ENCODE measurements around the gene SLC5A10.
A peak's percentile ranks its signal among the peaks of the same experiment; 100 is the strongest.

SLC5A10 gene

DNA sequence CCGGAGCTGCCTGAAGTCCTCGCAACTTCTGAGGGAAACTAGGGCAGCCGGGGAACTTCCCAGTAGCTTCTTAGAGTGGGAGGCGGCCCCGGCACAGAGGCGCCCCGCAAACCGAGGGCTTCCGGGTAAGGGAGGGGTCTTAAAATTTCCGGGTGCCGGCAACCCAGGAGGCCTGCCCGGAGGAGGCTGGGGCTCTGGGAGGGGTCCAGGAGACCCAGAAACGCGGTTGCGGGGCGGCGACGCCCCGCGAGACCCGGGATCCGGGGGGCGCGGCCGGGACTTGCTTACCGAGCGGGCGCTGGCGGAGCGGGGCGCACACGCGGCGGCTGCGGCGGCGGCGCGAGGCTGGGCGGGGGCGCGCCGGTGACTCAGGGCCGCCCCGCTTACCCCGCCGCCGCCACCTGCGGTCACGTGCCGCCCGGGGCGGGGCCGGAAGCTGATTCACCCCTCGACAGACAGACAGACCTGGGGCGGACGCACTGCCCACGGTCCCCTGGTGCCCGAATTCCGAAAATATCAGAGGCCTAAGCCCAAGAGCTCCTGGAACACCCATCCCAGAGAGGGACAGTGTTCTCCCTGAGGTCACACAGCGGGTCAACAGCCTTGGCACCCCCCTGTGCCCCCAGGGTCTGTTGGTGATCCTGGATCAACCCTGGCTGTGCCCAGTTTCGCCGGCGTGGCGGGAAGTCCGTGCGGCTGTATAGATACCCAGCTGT lies 52.6 kb downstream of the SLC5A10 start, which contains the start of gene FAM83G:
FAM83G (minus strand) TSS at position 344 of the 716 bp plus-strand sequence. CDS start 723 bp downstream, outside the sequence.
- peak; percentile 82 for DNase-seq

DNA sequence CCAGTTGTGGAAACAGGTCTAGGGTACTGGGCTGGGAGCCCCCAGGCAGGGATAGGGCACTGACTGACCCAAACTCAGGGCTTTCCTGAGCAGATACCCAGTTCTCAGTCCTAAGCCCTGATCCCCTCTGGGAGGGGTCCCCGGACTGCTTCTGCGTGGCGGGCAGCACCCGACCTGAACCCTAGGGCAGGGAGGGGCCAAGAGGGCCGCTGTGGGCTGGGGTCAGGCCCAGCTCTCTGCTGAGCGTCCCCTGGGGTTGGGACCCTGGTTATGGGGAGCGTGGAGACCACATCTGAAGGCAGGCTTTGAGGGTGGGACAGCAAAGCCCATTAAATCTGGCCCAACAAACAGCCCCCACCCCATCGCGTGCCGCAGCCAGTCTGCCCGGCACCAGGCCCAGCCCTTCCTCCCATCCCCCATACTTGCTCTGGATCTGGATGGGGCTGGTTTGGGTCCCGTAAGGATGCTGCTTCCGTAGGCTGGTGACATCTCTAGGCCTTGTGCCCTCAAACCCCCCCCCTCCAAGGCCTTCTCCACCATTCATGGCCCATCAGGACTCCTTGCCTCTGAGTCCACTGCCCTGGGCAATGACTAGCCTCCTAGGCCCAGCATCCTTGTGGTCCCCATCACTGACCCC lies 53.3 kb downstream of the SLC5A10 start:
- no peak for DNase-seq

GRCh38 chr17:19005789-19006430 lies 53.9 kb downstream of the SLC5A10 start:
- no peak for DNase-seq

DNA sequence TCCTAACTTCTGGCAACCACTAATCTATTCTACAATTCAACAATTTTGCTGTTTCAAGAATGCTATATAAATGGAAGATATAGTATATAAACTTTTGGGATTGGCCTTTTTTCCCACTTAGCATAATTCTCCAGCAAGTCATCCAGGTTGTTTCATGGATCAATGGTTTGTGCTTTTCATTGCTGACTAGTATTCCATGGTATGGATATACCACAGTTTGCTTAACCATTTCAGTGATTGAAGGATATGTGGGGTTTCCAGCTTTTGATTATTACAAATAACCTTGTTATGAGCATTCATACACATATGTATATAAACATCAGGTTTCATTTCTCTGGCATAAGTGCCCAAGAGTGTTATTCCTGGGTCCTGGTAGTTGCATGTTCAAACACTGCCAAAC lies 54.7 kb downstream of the SLC5A10 start:
- DNase-seq = no peak

GRCh38 chr17:19009970-19010369 lies 58.0 kb downstream of the SLC5A10 start:
- no peak for DNase-seq

- no peak for DNase-seq
These were observed 59.0 kb downstream of the SLC5A10 start for GRCh38 chr17:19010729-19011505.

DNA sequence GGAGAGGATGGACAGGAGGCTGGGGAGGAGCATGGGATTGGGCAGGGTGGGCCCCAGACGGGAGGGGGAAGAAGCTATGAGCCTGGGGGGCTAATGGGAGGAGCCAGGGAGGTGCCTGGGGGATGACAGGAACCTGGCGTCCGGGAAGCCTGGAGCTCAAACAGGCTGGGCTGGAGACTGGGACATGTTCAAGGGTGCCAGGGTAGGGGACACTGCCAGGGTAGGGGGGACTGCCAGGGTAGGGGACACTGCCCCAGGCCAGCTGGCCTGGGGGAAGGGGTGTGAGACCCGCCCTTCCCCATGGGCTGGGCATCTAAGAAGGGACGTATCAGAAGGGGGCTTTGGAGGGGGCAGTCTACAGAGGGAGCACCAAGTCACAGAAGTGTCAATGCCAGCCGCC lies 59.6 kb downstream of the SLC5A10 start:
- no peak for DNase-seq

DNA sequence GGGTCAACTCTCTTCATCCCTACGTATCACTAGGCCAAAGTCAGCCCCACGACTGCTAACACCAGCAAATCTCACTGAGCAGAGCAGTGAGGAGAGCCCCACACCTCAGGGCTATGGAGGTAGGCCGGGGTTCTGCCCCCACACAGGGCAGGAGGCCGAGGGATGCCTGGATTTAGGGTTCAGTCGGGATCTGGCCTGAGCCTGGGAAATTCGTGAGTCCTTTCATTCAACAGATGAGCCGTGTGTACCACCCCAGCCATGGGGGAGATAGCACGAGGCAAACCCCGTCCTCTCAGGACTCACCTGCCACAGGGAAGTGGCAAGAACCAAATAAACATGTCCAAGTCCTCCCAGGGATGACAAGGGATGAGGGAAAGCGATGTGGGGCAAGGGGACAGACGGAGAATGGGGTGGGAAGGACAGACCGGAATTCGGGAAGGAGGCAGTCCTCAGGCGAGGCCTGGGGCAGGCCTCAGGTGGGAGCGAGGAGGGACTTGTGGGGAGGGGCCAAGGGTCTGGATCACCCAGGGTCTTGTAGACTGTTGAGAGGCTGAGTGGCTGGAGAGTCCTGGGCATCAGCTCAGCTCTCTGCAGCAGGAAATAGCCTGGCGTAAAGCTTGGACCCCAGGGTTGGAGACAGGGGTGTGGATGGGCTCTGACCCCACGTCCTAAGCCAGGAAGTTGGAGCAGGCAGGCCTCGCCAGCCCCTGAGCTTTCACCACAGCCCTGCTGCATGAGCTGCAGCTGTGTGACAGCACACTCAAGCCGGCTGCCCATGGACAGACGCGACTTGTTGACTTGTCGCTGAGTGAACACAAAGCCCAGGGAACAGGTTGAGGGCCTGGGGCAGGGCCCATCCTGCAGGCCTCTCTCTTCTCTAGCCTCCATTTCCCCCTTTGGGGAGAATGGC lies 60.5 kb downstream of the SLC5A10 start:
- DNase-seq = no peak

DNA sequence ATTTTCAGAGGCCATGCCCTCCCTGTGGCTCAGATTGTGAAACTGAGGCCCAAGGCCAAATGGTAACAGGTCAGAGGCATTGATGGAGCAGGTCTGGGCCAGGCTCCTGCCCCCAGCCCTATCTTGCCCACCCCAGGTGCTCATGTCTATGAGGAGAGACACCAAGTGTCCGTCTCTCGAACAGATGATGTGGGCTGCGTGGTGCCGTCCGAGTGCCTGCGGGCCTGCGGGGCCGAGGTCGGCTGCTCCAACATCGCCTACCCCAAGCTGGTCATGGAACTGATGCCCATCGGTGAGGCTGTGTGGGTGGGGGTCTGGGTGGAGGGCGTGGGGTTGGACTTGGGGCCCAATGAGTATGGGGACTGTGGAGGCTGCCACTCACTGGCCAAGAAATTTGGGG lies 61.3 kb downstream of the SLC5A10 start:
- DNase-seq = no peak

DNA sequence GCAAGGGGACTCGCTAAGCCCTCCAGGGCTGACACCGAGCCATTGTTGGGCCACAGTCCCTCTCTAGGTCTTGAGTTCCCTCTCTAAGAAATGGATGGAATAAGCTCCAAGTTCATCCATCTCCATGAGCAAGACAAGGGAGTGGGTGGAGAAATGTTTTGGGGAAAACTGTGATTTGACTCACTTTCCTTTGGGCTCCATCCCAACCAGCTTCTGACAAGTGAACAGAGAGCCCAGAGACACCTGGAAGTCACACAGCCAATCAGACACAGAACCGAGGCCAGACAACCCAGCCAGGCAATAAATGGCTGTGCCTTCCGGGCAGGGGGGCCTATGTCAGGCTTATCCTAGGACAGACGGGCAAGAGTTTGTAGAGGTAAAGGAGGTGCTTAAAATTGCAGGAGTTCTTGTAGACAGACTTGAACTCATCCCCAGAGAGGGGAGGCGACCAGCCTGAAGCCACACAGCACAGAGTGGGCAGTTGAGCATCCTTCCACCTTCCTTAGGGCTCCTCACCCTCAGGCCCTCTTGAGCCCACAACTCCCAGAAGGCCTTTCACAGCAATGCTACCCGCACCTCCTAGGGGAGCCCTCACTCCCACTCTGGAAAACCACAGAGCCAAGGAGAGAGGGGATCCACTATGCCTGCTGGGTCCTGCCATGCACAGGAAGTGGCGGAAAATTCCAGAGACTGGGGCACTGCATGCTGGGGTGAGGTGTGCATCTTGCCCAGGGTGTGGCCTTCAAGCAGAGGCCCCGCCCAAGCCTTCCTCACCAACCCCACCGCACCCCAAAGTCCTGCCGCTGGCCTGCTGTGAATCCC lies 62.1 kb downstream of the SLC5A10 start:
- no peak for DNase-seq

- DNase-seq = no peak
These were observed 62.8 kb downstream of the SLC5A10 start for GRCh38 chr17:19014628-19015215.

- no peak for DNase-seq
These were observed 63.5 kb downstream of the SLC5A10 start for GRCh38 chr17:19015428-19015827.

DNA sequence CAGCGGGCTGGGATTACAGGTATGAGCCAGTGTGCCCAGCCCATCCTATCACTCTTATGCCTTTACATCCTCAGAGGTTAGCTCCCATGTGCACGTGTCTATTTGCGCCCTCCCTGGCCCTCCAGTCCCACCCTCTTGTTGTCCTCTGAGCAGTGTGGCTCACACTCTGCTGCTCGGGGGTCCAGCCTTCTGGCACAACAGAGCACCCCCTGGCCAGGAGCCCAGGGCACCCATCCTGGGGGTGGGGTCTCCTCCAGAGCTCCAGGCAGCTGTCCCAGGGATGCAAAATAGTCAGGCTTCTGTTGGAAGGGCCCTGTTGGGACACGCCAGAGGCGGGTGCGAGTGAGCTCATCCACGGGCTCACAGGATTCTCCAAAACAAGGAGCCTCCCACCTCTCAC lies 64.3 kb downstream of the SLC5A10 start:
- DNase-seq = no peak

DNA sequence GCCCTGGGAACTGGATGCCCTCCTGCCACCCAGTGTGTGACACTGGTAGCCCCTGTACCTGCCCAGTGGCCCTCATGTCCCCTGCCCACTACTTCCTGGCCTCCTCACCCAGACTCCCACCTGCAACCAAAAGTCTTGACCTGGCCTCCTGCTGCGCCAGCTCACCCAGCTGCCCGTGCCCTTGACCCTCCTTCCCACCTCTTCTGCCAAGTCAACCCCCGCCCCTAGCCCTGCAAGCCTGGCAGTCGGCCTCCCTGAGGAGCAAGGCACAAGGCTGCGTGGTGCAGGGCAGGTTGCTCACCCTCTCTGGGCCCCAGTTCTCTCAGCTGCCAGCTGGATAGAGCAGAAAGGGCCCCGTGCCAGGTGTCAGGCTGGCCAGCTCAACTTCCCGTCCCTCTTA lies 64.9 kb downstream of the SLC5A10 start:
- no peak for DNase-seq

GRCh38 chr17:19017401-19017800 lies 65.4 kb downstream of the SLC5A10 start:
- no peak for DNase-seq

DNA sequence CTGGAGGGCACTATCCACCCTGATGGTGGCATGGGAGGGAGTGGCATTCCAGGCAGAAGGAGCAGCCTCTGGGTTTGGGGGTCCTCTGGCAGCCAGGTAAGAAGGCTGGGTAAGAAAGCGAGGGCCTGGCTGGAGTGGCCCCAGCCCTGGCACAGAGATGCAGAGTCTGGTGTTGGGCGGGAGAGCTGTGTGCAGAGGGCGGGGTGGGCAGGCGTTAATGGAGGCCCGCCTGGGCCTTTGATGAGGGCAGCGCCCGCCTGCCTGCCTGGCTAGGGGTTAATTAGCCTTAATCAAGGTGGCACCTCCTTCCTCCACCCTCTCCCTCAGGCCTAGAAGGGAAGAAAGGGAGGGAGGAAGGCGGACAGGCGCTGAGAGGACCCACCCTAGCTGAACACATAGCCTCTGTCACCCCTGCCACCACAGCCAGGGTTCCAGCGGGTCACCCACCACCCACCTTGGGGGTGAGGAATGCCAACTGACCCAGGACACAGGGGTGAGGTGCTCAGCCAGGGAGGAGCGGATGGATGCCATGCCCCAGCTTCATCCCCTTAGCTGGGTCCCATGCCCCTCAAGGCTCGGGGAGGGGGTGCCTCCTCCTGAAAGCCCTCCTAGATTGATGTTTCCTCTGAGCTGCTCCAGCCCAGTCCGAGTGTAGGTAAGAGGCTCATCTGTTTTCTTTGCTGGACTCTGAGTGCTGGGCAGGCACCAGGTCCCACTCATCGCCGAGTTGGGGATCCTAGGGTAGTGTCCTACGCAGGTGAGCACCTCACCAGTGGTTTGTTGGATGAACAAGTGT lies 66.0 kb downstream of the SLC5A10 start:
- no peak for DNase-seq

DNA sequence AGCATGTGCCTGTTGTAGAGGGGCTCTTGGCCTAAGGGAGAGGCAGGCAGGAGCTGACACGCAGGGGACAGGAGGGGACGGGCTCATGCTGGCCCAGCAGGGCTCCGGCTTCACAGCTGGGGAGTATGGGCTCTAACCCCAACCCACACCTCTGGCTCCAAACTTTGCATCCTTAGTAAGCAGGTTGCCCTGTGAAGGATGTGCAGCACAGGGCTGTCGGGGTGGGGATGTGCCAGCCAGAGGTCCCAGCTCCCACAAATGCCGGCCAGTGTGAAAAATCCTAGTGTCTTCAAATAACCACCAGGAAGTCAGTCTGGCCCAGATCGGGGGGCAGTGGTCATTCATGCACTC lies 66.6 kb downstream of the SLC5A10 start:
- DNase-seq = no peak

- no peak for DNase-seq
These were observed 67.3 kb downstream of the SLC5A10 start for GRCh38 chr17:19019041-19019941.

DNA sequence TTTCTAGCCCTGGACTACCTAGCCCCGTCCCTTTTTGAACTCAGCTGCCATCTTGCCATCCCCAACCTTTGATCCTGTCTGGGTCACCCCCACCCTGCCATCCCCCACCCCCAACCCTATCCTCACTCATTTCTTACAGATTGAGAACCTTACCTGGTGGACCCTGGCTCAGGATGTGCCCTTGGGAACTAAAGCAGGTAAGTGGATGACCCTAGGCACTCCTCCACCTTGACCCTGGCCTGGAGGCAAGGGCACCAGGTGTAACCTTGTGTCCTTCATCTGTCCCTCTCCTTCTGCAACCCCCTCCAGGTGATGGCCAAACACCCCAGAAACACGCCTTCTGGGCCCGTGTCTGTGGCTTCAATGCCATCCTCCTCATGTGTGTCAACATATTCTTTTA lies 68.1 kb downstream of the SLC5A10 start:
- DNase-seq = no peak

Data from effector CD4-positive, alpha-beta T cell (primary cell).